Upper lobe of left lung (tissue), 6 donors: Measurements from ENCODE around the gene CSNK1G1. TPM values are rescaled to one million over a fixed set of nuclear protein-coding genes. Genes with fewer than 3 reads are reported as not detected.
A peak's percentile ranks its signal among the peaks of the same experiment; 100 is the strongest.
"Not testable (repeated sequence)": the region's sequence is repeated elsewhere in the genome, so short reads cannot be mapped to it uniquely, and the experiment has no call there.

ENCODE experiments used
- ATAC-seq, 2 donors: fragments of 200-7000 bp; cut with Tn5 transposase; one replicate each; pipeline ENCODE4 v1.9.1; 2022; ENCODE audit warnings: mild to moderate bottlenecking in 2 of 2, moderate library complexity in 2 of 2; ENCODE audit not compliant: low FRiP score in 2 of 2
- DNase-seq, 2 donors: peaks; one replicate each; pipeline ENCODE4 v3.0.0-alpha.2; 2019 to 2020
- H3K27ac ChIP-seq, 4 donors: fragments of 200-600 bp; sonication (generic); one replicate each; pipeline ENCODE4 v1.5.1; 2016 to 2019
- H3K27me3 ChIP-seq, 4 donors: fragments of 200-600 bp; sonication (generic); one replicate each; pipeline ENCODE4 v1.5.1; 2017 to 2019
- H3K36me3 ChIP-seq, 4 donors: fragments of 200-600 bp; sonication (generic); one replicate each; pipeline ENCODE4 v1.5.1; 2016 to 2019
- H3K4me1 ChIP-seq, 4 donors: fragments of 200-600 bp; sonication (generic); one replicate each; pipeline ENCODE4 v1.5.1; 2018 to 2019
- H3K4me3 ChIP-seq, 4 donors: fragments of 200-600 bp; sonication (generic); one replicate each; pipeline ENCODE4 v1.5.1; 2017 to 2019; ENCODE audit warnings: mild to moderate bottlenecking in 2 of 4, moderate library complexity in 1 of 4
- H3K9me3 ChIP-seq, 4 donors: fragments of 200-600 bp; sonication (generic); one replicate each; pipeline ENCODE4 v1.5.1; 2018 to 2019
- EP300 ChIP-seq, 4 donors: sonication (generic); formaldehyde crosslinking; IDR thresholded peaks; one replicate each; pipeline ENCODE4 v1.5.1; 2017; ENCODE audit warnings: antibody characterized with exemption in 4 of 4, control low read depth in 2 of 4
- POLR2A ChIP-seq, 4 donors: fragments of 450-650 bp; IDR thresholded peaks; one replicate each; pipeline ENCODE4 v1.5.1; 2016 to 2017; ENCODE audit warnings: antibody characterized with exemption in 4 of 4, mild to moderate bottlenecking in 2 of 4
- POLR2AphosphoS5 ChIP-seq, 2 donors: sonication (generic); formaldehyde crosslinking; IDR thresholded peaks; one replicate each; pipeline ENCODE4 v1.5.1; 2017; ENCODE audit warnings: antibody characterized with exemption in 2 of 2
- WGBS, 2 donors: methylation state at CpG; one replicate each; pipeline ENCODE4 v1.1.5; 2017 to 2018; 5-methylcytosine and 5-hydroxymethylcytosine counted together
- total RNA-seq, 6 donors: library from RNA; depleted of rRNA in 4 of 6; stranded (reverse); fragments of >200 nt in 4 of 6; gene quantifications; one replicate each; pipeline versions ENCODE4 v1.1.0 to v1.2.1, GENCODE V29; 2016 to 2021
- TF ChIP-seq, protein P1 (sequence below), 6 experiments: fragments of 450-650 bp in 4 of 6; fragments of 200-600 bp in 2 of 6; sonication (generic) in 2 of 6; IDR thresholded peaks; one replicate each; pipeline ENCODE4 v1.5.1; 2016 to 2019; ENCODE audit warnings: antibody characterized with exemption in 6 of 6
- donor health status: DM: no; HTN: no; CAD: no; lungs with moderate emphysema.
- donor health status: DM: no; HTN: yes; CAD: no; lungs with severe emphysema.

CSNK1G1 gene
- 10 to 100 TPM; 14.8 to 49.6 (median 19.6) TPM for total RNA-seq

DNA sequence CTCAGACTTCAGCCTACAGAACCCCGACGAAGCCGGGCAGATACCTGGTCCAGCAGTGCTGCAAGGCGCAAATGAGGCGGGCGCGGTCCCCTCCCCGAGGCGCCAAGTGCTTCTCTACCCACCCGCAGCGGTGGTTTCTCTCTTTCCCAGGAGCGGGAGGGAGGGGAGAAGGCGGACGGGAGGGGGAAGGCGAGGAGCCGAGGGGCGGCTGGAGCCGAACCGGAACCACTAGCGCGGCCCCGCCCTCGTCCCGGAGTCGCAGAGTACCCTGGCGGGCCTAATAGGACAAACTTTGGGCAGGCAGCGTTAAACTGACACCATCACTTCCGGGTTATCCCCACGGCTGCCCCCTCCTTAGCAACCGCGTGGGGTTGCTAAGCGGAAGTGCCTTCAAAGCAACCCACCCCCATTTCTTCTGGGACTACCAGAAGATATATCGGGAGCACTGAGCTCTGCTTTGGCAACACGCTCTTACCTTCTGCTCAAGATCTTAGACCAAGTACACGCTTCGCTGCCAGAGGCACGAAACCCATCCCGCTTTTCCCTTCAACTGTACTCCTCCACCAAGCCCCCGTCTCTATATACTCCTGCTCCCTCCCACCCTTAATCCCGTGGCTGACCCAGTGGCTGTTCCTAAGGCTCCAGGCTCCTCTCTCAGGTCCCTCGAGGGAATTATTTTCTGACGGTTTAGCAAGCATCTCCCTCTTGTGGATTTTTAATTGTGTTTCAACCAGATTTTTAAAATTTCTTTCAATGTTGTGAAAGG, at the start of gene CSNK1G1:
CSNK1G1 (minus strand) TSS at position 230 of the 766 bp plus-strand sequence. CDS start 55,674 bp downstream, outside the sequence.
- peak; percentile 97 to 98 for DNase-seq
- WGBS, 2 donors = 0% methylated on average over 24 to 30 of the region's 42 CpGs
- H3K27me3 ChIP-seq = no peaks in the 10 kb centered on the region
- peak within 1 kb of the TSS; percentile 84 to 96 (median 94) for H3K4me3 ChIP-seq
- peak; percentile 99 to 100 for ATAC-seq
- no peaks in the 10 kb centered on the region for H3K36me3 ChIP-seq
- no peaks in the 10 kb centered on the region for H3K9me3 ChIP-seq
- TF ChIP-seq EP300 (IDR thresholded peaks at IDR 0.05) (no peak), POLR2AphosphoS5 (IDR thresholded peaks at IDR 0.05) (peak; percentile 64 to 69), POLR2A (IDR thresholded peaks at IDR 0.05) (peak in 1 of 4 donors; percentile 59)
- TF ChIP-seq, protein P1, sequence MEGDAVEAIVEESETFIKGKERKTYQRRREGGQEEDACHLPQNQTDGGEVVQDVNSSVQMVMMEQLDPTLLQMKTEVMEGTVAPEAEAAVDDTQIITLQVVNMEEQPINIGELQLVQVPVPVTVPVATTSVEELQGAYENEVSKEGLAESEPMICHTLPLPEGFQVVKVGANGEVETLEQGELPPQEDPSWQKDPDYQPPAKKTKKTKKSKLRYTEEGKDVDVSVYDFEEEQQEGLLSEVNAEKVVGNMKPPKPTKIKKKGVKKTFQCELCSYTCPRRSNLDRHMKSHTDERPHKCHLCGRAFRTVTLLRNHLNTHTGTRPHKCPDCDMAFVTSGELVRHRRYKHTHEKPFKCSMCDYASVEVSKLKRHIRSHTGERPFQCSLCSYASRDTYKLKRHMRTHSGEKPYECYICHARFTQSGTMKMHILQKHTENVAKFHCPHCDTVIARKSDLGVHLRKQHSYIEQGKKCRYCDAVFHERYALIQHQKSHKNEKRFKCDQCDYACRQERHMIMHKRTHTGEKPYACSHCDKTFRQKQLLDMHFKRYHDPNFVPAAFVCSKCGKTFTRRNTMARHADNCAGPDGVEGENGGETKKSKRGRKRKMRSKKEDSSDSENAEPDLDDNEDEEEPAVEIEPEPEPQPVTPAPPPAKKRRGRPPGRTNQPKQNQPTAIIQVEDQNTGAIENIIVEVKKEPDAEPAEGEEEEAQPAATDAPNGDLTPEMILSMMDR (IDR thresholded peaks at IDR 0.05) = peak in 3 of 6 experiments; percentile 20 to 42 (median 35)
- peak within 1 kb of the TSS; percentile 75 to 88 (median 86) for H3K27ac ChIP-seq
- peaks cover 14 to 22% (median 15%) of the 10 kb centered on the region in 4 donors for H3K4me1 ChIP-seq

DNA sequence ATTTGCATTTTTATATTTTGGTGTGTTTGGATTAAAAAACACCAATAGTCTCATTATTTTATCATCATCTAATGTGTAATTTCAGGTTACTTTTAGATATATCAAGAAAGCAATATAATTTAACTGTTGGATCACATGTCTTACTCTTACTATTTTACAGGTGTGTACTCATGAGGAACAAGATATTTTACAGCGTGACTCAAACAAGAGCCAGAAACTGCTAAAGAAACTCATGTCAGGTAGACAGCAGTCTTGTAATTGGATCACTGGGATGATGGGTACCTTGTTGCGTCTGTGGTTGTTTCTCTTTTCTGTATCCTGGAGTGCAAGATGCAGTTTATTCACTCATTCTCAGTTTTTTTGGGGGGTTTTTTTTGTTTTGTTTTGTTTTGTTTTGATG, 44.6 kb upstream of the CSNK1G1 start:
- no peaks in the 10 kb centered on the region for H3K4me1 ChIP-seq
- no peak overlapping the region for H3K4me3 ChIP-seq
- TF ChIP-seq POLR2AphosphoS5 (IDR thresholded peaks at IDR 0.05) = no peak
- TF ChIP-seq, protein P1 (IDR thresholded peaks at IDR 0.05) = no peak
- TF ChIP-seq POLR2A (IDR thresholded peaks at IDR 0.05) = no peak
- TF ChIP-seq EP300 (IDR thresholded peaks at IDR 0.05) = no peak
- ATAC-seq (no peak), DNase-seq (no peak)
- no peak overlapping the region for H3K27ac ChIP-seq
- H3K9me3 ChIP-seq = no peaks in the 10 kb centered on the region
- WGBS, 2 donors = 95% methylated on average over 2 of the region's 2 CpGs
- peaks cover 37 to 98% (median 65%) of the 10 kb centered on the region in 4 donors for H3K36me3 ChIP-seq
- no peaks in the 10 kb centered on the region for H3K27me3 ChIP-seq

DNA sequence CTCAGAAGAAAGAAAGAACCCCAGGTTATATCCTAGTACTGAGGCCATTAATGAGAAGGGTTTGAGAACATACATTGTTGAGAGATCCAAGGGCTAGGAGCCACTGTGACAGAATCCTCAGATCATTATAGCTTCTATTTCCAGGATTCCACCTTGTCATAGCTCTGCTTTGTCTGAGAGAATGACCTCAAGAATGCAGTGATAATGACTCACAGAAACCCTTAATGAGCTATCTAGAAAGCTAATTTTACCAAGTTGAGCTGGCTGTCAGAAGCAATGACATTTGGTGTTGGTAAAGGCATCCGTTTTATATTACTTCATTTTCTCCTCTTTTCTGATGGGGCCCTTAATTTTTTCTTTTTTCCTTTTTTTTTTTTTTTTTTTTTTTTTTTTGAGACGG, 42.6 kb upstream of the CSNK1G1 start:
- H3K36me3 ChIP-seq = peaks cover 45 to 99% (median 67%) of the 10 kb centered on the region in 4 donors
- no peak for ATAC-seq

DNA sequence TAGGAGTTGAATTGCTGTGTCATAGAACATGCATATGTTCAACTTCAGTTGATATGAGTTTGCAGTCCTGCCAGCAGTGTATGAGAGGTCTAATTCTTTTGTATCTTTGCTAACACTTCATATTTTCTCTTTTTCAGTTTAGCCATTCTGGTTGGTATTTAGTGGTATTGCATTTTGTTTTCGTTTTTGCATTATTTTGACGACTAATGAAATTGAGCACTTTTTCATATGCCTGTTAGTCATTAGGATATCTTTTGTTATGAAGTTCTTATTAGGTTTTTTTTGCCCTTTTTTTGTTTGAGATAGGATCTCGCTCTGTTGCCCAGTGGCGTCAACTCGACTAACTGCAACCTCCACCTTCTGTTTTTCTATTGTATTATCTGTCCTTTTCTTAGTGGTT, 40.8 kb upstream of the CSNK1G1 start:
- ATAC-seq (no peak), DNase-seq (no peak)
- H3K4me3 ChIP-seq = no peak overlapping the region
- H3K9me3 ChIP-seq = no peaks in the 10 kb centered on the region
- no peak overlapping the region for H3K27ac ChIP-seq
- peaks cover 37 to 83% (median 58%) of the 10 kb centered on the region in 4 donors for H3K36me3 ChIP-seq
- TF ChIP-seq, protein P1 (IDR thresholded peaks at IDR 0.05) = no peak
- TF ChIP-seq POLR2A (IDR thresholded peaks at IDR 0.05) (no peak), POLR2AphosphoS5 (IDR thresholded peaks at IDR 0.05) (no peak), EP300 (IDR thresholded peaks at IDR 0.05) (no peak)
- H3K4me1 ChIP-seq = no peaks in the 10 kb centered on the region
- no peaks in the 10 kb centered on the region for H3K27me3 ChIP-seq
- WGBS, 2 donors = 95 to 96% methylated on average over 5 of the region's 5 CpGs

More for the DNA sequence above, 42.6 kb upstream of the CSNK1G1 start:
- Histone ChIP-seq H3K9me3 (no peaks in the 10 kb centered on the region), H3K27ac (no peak overlapping the region), H3K27me3 (no peaks in the 10 kb centered on the region), H3K4me3 (no peak overlapping the region), H3K4me1 (no peaks in the 10 kb centered on the region)
- no peak for TF ChIP-seq POLR2AphosphoS5 (IDR thresholded peaks at IDR 0.05)
- TF ChIP-seq, protein P1 (IDR thresholded peaks at IDR 0.05) = no peak
- TF ChIP-seq EP300 (IDR thresholded peaks at IDR 0.05) = no peak
- no peak for TF ChIP-seq POLR2A (IDR thresholded peaks at IDR 0.05)
- 89 to 100% methylated on average over 2 of the region's 2 CpGs for WGBS, 2 donors
- no peak for DNase-seq

DNA sequence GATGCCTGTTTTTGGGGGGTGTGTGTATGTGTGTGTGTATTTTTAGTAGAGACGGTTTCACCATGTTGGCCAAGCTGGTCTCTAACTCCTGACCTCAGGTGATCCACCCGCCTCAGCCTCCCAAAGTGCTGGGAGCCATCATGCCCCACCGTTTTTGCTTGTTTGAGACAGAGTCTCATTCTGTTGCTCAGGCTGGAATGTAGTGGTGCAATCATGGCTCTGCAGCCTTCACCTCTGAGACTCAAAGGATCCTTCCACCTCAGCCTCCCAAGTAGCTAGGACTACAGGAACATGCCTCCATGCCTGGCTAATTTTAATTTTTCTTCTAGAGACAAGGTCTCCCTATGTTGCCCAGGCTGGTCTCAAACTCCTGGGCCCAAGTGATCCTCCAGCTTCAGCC, 36.5 kb upstream of the CSNK1G1 start:
- H3K27ac ChIP-seq, DNase-seq, H3K9me3 ChIP-seq, H3K4me3 ChIP-seq, H3K27me3 ChIP-seq, ATAC-seq: not testable (repeated sequence)
- peaks cover 11 to 14% (median 13%) of the 10 kb centered on the region in 4 donors for H3K4me1 ChIP-seq
- 86 to 94% methylated on average over 3 of the region's 3 CpGs for WGBS, 2 donors
- H3K36me3 ChIP-seq = peaks cover 16 to 40% (median 28%) of the 10 kb centered on the region in 4 donors
